H7 (cell line): ENCODE results near the gene PIGH. TPM values are rescaled to one million over a fixed set of nuclear protein-coding genes. Genes with fewer than 3 reads are reported as not detected.
A peak's percentile ranks its signal among the peaks of the same experiment; 100 is the strongest.
"Not testable (repeated sequence)": the region's sequence is repeated elsewhere in the genome, so short reads cannot be mapped to it uniquely, and the experiment has no call there.

Experiments
- DNase-seq: peaks from one replicate; pipeline ENCODE4 v3.0.0; 2012
- H3K27me3 ChIP-seq: 2 replicates; pipeline ENCODE4 v1.6.0; 2011; ENCODE audit warnings: mild to moderate bottlenecking, low read length; ENCODE audit not compliant: control insufficient read depth, insufficient read depth
- H3K36me3 ChIP-seq: replicated peaks from 2 replicates; pipeline ENCODE4 v1.5.1; 2011; ENCODE audit warnings: low read length; ENCODE audit not compliant: control insufficient read depth, insufficient read depth
- H3K4me3 ChIP-seq: 2 replicates; pipeline ENCODE4 v1.5.1; 2011; ENCODE audit warnings: low read depth, mild to moderate bottlenecking, control low read depth, low read length, moderate library complexity; ENCODE audit not compliant: insufficient read depth
- total RNA-seq: library from RNA; depleted of rRNA; stranded (reverse); fragments of >200 nt; shearing (Covaris generic); gene quantifications from 2 replicates; pipeline ENCODE4 v1.2.3, GENCODE V29; 2014

PIGH gene
- total RNA-seq, 1 experiment from 2014 or later, result 8.2 TPM

DNA sequence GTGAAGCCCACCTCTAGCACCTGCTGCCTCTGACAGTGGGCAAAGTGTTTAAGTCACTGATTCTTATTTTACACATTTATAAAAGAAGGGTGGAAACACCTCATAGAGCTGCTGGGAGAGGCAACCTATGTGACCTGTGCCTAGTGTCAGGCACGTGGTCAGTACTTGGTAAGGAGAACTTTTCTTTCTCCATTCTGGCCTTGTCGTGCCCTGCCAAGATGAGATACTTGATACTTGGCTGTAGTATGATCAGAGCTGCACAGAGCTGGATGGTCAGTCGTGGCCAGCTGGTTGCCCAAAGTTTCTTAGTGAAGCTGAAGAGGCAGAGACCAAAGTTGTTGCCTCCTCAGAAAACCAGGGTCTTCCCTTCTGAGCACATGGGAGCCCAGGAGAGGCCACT is 42.4 kb downstream of the PIGH start:
- Histone ChIP-seq H3K4me3 (no peak overlapping the region), H3K27me3 (no peaks in the 10 kb centered on the region), H3K36me3 (peaks cover 4% of the 10 kb centered on the region)
- no peak for DNase-seq

DNA sequence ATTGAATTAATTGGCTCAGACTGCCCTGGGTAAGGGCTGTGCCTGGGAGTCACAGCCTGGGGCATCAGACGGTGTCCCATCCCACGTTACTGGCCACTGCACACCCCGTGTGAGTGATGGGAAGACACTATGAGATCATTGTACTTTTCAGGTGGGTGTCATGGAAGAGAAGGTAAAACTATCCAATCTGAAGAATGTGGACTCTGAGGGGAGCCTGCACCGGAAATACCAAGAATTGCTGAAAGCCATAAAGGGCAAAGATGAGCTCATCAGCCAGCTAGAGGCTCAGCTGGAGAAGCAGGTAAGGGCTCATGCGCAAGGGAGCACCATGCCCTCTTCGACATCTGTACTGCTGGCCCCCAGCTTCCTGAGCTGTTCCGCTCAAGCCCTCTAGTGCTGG is 43.0 kb downstream of the PIGH start:
- Histone ChIP-seq H3K4me3 (no peak overlapping the region), H3K36me3 (peaks cover 2% of the 10 kb centered on the region), H3K27me3 (no peaks in the 10 kb centered on the region)
- no peak for DNase-seq

DNA sequence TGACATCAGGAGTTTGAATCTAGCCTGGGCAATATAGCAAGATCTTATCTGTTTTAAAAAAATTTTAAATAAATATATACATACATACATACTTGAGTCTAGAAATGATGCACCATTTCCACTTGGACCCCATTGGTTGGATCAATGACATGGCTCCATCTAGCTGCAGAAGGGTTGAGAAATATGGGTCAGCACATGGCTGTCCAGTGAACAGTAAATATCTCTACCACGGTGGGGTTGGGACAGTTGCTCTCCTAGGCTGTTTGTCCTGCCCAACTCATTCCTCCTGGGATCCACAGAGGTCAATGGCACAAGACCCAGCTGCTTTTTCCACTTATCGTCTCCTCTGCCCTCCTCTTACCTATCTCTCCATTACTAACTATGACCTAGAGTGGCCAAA is 43.4 kb downstream of the PIGH start:
- DNase-seq, result no peak
- peaks cover 2% of the 10 kb centered on the region for H3K36me3 ChIP-seq
- H3K27me3 ChIP-seq, result no peaks in the 10 kb centered on the region
- H3K4me3 ChIP-seq, result no peak overlapping the region

DNA sequence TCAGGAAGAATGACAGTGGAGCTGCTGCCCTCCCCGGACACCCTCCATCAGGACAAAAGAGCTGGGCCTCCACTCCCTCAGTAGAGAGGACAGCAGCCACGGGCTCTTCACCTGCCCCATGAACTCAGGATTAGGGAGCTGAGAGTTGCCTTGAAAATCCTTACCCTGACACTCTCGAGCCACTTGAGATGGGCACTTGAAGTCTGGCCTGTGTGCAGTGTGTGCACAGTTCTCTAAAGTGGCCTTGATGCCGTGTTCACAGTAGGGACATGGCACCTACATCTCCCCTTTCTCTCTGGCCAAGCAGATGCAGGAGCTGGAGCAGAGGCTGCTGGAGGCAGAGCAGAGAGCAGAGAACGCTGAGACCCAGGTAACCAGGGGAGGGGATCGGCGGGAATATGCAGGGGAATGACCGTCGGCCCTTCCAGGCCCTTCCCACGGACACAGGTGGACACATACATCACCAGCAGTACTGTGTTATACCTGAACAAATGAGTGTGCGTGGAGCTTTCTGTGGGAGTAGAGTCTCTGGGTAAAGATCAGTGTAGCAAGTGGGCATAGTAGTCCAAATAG is 44.5 kb downstream of the PIGH start:
- DNase-seq, result no peak
- Histone ChIP-seq H3K4me3 (no peak overlapping the region), H3K36me3 (no peaks in the 10 kb centered on the region; the same call in none of the 2 replicates), H3K27me3 (no peaks in the 10 kb centered on the region)

DNA sequence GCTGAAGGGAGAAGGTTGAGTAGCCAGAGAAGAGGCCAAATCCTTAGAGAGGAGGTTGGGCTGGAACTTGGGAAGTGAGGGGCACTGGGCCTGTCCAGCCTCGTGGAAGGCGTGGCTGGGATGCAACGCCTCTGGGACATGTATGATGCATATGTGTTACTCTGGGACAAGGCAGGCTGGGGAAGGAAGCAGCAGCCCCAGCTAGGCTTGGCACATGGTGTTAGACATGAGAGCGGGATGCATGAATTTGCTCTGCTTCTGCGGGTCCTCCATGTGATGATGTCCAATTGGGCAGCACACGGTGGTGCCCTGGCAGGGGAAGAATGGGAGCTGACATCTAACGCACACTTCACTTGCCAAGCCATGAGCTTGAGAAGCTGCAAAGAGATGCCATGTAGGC is 45.7 kb downstream of the PIGH start:
- H3K27me3 ChIP-seq, result no peaks in the 10 kb centered on the region
- DNase-seq, result no peak
- no peak overlapping the region for H3K4me3 ChIP-seq
- no peaks in the 10 kb centered on the region; the same call in 1 of the 2 replicates for H3K36me3 ChIP-seq

DNA sequence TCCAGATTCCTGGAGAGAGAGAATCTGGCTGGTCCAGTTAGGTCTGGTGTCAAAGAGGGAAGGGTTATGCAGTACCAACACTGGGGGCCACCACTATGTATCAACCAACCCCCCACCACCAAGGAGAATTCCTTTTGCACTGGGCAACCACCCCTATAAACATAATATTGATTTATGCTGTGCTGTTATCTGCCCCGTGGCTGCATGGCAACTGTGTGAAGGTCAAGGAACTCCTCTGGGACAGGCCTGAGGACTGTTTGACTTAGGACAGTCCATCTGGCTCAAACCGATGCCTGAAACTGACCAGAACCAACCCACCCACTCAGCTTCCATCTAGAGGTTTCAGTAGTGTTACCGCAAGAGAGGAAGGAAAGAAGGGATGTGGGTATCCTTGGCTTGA is 46.5 kb downstream of the PIGH start:
- Histone ChIP-seq H3K36me3 (no peaks in the 10 kb centered on the region; the same call in 1 of the 2 replicates), H3K27me3 (no peaks in the 10 kb centered on the region), H3K4me3 (no peak overlapping the region)
- no peak for DNase-seq

DNA sequence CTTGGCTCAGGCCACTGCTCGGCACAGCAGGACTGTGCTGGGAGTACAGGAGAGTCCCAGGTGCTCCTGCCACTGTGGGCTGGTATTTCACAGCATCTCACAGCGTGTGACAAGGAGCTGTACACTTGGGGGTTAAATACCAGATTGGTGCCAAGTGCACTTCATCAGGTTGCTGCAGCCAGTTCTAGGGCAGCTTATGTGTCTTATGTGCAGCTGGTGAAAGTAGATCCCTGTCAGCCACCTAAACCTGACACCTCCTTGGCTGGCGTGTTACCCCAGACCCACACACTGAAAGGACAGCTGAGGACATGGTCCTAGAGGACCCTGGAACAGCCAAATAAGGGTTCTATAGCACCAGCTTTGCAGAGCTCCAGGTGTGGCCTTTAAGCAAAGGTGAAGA is 48.1 kb downstream of the PIGH start:
- H3K36me3 ChIP-seq, result no peaks in the 10 kb centered on the region
- H3K27me3 ChIP-seq, result no peaks in the 10 kb centered on the region
- no peak for DNase-seq
- H3K4me3 ChIP-seq, result no peak overlapping the region

DNA sequence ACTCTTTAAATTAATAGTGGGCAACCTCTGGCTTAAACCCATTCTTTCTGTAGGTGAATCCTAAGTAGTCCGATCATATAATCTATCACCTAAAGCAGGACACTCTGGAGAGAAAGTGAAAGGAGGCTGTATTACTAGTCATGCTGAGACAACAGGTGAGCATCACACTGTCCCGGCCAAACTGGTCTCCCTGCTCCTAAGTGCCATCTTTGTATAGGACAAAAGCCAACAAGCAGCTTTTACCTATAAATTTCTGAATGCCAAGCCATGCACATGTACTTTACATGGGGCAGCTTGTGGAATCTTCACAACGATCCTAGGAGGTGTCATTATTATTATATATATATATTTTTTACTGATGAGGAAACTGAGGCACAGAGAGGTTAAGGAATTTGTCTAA is 48.9 kb downstream of the PIGH start:
- no peak for DNase-seq
- Histone ChIP-seq H3K27me3 (no peaks in the 10 kb centered on the region), H3K4me3 (no peak overlapping the region), H3K36me3 (no peaks in the 10 kb centered on the region)

DNA sequence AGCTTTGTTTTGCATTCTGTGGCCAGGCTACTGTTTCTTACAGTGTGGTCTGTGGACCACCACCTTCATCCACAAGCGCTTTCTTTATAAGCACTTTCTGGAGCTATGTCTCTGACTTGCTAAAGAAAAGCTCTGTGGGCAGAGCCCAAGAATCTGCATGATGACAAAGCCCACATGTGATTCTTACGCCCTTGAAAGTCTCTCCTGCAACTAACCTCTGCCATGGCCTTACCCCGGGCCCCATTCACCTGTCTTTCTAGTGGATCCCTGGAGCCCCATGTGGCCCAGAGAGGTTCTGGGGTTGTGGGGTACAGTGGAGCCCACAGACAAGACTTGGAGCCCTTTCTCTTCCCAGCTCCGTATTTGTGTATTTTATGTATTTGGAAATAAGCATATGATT is 50.3 kb downstream of the PIGH start:
- no peak overlapping the region for H3K4me3 ChIP-seq

DNA sequence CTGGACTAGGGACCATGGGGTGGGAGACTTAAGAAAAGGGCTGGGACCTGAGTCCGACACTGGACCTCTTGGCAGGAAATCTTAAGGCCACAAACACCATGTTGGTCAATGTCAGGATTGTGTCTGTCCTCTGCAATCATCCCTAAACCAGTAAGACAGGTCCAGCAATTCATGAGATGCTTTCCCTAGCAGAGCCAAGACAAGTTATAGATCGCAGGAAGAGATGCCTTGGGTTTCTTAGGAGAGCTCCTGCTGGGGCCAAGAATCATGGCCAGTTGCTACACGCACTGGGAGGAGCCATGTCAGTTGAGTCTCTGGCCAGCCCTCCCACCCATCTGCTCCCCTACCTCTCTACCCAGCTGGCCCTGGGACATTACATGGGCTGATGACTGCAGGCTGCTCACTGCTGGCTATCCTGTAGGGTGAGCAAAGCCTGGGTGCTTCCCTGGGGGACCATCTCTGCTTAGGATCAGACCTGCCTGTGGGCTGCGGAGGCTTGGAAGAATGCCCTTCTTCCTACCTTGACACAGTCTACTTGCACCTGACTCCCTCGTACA is 52.8 kb downstream of the PIGH start:
- no peaks in the 10 kb centered on the region for H3K27me3 ChIP-seq
- no peaks in the 10 kb centered on the region; the same call in 1 of the 2 replicates for H3K36me3 ChIP-seq
- DNase-seq, result no peak
- no peak overlapping the region for H3K4me3 ChIP-seq

More for the DNA sequence above, 50.3 kb downstream of the PIGH start:
- Histone ChIP-seq H3K36me3 (no peaks in the 10 kb centered on the region), H3K27me3 (no peaks in the 10 kb centered on the region)
- DNase-seq, result no peak

DNA sequence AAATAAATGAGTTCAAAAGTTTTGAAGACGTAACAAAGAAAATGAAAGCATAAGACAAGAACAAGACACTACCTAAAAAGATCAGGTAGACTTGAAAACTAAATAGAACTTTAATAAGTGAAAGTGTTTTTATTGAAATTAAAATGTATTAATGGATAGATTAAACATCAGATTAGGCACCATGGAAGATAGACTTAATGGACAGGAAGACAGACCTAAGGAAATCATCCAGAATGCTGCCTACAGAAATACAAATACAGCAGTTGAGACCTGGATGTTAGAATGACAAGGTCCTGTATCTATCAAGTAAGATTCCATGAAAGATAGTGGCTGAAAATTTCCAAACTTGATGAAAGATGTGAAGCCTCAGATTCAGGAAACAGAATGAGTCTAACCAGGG is 55.5 kb downstream of the PIGH start:
- Histone ChIP-seq H3K4me3 (no peak overlapping the region), H3K27me3 (no peaks in the 10 kb centered on the region), H3K36me3 (no peaks in the 10 kb centered on the region; the same call in 1 of the 2 replicates)
- no peak for DNase-seq

DNA sequence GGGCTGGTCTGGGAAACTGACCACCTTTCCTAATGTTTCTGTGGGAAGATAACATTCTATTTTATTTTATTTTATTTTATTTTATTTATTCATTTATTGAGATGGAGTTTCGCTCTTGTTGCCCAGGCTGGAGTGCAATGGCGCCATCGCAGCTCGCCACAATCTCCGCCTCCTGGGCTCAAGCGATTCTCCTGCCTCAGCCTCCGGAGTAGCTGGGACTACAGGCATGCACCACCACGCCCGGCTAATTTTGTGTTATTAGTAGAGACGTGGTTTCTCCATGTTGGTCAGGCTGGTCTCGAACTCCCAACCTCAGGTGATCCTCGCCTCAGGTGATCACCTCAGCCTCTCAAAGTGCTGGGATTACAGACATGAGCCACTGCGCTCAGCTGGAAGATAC is 57.4 kb downstream of the PIGH start:
- H3K4me3 ChIP-seq, H3K36me3 ChIP-seq, DNase-seq, H3K27me3 ChIP-seq: not testable (repeated sequence)

DNA sequence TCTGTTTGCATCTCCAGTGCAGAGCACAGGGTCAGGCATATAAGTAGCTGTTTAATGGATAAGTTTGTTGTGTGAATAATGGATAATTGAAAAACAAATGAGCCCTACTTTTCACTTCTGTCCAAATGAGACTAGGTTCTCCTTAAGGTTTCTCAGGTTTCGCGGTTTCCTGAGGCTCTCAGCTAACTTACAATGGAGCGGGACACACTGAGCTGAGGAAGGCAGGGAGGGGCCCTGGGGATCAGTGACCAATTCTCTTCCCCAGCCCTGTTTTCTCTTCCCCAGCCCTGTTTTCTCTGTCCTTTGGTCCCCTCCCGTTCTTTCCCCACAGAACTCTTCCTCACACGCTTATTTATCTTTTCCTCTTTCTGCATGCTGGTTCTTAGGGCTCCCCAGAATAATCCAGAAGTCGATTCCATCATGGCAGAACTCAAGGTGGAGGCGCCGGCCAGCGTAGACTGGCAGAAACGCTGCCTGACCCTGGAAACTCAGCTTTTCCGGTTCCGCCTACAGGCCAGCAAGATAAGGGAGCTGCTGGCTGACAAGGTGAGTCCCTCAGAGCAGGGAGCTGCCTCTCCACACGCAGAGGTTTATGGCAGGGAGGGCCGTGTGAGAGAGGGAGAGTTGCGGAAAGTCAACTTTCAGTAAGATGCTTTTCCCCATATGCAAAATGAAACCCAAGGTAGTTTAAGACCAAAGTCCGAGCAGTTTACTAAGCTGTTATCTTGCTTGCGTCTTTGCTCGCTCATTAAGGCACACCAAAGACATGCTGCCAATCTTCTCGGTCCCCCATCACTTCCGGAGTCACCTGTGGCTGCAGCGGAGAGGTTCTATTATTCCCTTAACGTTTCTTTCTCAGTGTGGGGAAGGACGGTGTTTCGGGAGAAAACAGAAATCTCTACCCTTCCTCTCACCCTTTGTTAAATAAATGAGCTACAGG is 58.4 kb downstream of the PIGH start:
- peak; percentile 67 for DNase-seq
- Histone ChIP-seq H3K4me3 (peak overlapping the region; percentile 28), H3K27me3 (no peaks in the 10 kb centered on the region), H3K36me3 (no peaks in the 10 kb centered on the region; the same call in 1 of the 2 replicates)
